Right hindlimb (tissue), 1 donor: ENCODE measurements around the gene STOX2.

ENCODE experiments used
- DNase-seq: peaks from one replicate; pipeline ENCODE4 v3.0.0-alpha.2; 2018

STOX2 gene

DNA sequence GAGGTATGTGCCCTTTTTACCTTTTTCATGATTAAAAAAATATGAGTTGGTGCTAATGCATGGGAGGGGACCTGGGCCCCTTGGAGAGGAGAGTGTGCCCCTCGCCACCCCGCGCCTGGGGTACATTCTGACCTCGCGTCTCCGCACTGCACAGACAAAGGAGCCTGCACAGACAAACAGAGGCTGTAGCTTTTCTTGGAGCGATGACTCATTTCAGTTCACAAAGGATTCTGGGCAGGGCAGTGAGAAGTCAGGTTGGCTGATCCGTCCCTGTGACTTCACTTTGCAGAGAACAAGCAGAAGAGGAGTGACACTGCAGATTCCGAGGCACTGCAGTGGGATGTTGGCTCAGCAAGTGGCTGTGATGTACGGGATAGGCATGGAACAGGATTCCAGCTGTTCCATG, 82.9 kb downstream of the STOX2 start:
- peak; percentile 85 for DNase-seq

GRCh38 chr4:183988874-183989273, 83.8 kb downstream of the STOX2 start:
- DNase-seq, result peak; percentile 20

GRCh38 chr4:183989461-183989860, 84.4 kb downstream of the STOX2 start:
- peak; percentile 33 for DNase-seq

GRCh38 chr4:183989931-183990330, 84.8 kb downstream of the STOX2 start:
- DNase-seq, result no peak

DNA sequence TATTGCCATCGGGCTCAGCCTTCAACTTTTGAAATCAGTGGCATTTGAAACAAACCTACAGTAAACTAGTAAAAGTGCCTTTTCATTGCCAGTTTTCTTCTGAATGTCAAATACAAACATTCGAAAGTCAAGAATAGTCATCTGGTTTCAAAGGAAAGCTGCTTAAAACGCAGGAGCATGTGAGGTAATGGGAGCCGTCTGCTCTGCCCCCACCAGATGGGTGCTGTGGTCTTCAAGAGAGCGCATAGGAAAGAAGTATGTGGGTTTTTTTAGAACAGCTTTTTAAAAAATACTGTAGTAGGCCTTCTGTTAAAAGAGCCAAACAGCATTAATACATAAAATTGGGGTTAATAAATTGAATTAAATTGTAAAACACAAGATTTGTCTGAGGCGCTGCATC, 88.6 kb downstream of the STOX2 start:
- DNase-seq, result no peak

- no peak for DNase-seq
Measured at GRCh38 chr4:183995570-183995969, 90.5 kb downstream of the STOX2 start.

- no peak for DNase-seq
Measured at GRCh38 chr4:183996868-183997267, 91.8 kb downstream of the STOX2 start.

DNA sequence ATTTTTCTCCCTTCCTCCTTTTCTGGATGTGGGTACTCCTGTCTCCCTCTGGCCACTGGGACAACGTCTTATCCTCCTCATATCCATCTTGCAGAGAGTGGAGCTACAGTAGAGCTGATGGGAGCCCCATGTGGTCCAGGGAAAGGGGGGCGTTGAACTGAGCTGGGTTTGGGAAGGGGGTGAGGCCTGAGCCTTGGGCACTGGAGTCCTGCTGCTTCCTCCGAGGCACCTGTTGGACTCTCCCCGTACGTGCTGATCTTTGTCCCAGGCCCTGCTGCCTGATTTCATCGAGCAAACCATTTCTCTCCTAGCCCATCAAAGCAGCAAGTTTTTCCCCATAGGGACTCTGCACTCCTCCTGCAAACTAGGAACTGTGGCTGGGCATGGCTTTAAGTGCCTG, 94.3 kb downstream of the STOX2 start:
- no peak for DNase-seq

- DNase-seq, result no peak
Measured at GRCh38 chr4:184000457-184001396, 95.6 kb downstream of the STOX2 start.

- DNase-seq, result no peak
Measured at GRCh38 chr4:184003433-184003832, 98.3 kb downstream of the STOX2 start.

DNA sequence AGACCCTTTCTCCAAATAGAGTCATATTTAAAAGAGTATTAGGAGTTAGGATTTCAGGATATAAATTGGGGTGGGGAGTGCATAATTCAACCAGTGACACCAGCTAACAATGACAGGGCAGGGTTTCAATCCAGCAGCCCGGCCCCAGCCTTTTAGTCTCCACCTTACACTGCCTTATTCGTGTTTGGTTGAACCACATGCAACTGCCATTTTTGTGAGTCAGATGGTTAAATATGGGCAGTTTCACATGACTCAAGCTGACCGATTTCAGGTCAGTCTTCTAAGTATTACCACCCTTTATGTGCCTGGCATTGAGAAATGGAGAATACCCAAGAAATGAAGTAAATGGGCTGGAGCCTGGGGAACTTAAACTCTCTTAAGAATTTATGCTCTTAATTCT, 102.8 kb downstream of the STOX2 start:
- no peak for DNase-seq

GRCh38 chr4:184010696-184011095, 105.6 kb downstream of the STOX2 start:
- DNase-seq, result no peak

GRCh38 chr4:184011826-184012380, 106.8 kb downstream of the STOX2 start:
- no peak for DNase-seq

DNA sequence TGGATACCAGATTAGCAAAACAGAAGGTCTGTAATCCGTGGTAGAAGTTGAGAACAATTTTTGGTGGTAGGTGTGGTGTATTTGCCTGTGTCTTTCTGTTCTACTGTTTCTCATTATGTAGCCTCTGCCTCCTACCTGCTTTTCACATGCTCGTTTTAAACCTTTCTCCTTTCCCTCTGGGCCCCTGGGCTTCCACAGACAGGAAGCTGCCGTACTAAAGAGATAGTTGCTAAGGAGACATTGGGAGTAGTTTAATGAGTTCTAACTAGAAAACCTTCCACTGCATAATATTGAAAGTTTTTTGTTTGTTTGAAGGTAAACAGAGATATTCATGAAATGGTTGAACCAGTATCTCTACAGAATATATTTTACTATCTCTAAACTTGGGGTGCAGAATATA, 107.8 kb downstream of the STOX2 start:
- no peak for DNase-seq

- no peak for DNase-seq
Measured at GRCh38 chr4:184014301-184014700, 109.2 kb downstream of the STOX2 start.

- peak; percentile 48 for DNase-seq
Measured at GRCh38 chr4:184016759-184017668, 111.9 kb downstream of the STOX2 start.

DNA sequence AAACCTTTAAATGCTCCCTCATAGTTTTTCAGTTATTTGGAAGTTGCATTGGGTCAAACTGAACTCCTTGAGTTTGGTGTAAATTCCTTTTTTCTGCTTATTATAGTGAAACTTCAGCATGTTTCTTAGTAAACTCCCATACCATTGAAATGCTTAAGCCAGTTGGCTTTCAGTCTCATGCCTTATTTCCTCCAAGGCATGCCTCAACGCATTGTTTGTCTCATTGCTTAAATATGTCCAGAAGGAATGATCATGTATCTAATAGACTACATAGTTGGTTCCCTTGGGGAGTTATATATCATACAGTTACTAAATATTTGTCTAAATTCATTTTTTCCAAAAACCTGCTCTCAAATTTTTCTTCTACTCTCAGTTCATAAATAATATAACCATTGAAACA, 114.0 kb downstream of the STOX2 start:
- DNase-seq, result no peak

DNA sequence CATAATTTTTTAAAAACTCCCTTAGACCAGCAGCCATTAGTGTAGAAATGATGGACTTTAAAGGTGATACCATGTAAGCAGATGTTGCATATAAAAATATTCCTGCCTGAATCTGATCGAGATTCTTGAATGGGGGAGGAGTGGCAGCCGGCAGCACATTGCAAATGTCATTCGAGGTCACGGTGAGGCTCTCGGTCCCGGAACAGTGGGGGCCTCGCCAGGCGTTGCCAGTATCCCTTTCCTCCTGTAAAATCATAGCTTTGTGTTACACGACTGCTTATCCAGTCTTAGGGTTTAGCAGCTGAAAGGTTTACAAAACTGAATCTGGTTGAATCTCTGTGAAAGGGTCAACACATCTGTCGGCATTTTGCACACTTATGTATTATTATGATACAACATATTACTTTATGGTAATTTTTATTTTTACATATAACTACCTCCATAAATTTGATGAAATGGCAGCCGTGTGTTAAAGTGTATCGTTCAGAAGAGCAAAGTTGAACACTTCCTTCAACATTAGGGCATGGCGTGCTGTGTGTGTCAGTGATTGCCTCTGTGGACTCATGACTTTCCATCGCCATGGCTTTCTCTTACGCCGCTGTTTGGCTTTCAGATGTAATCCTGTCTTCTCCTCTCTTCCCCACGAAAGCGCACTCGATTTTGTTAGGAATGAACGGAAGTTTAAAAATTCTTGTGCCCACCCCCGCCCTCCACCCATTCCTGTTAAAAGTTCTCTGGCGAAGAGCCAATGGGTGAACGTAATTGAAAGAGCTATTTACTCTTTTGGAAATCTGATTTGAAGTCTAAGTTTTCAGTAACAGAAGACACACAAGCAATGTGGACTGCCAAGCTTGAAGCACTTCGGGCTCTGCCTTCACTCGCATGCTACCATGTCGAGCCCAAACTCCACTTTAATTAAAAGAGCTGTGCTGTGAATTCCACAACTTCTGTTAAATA, 114.8 kb downstream of the STOX2 start:
- DNase-seq, result peak; percentile 38

DNA sequence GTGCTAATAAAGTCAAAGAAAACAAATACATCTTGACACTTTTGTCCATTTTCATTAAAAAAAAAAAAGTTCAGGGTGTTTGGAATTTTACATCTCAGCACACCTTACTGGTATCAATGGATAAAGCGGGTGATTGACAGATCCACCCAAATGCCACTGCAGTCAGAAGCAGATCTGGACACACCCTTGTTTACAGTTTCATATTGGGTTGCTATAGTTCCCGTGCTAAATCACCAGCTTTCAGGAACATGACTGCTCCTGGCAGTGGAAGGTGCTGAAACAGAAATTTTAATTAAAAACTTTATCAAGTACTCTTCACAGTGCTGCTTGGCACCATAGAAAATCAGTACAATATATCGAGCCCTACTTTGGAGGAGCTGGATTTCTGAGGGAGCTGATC, 116.3 kb downstream of the STOX2 start:
- DNase-seq, result no peak

DNA sequence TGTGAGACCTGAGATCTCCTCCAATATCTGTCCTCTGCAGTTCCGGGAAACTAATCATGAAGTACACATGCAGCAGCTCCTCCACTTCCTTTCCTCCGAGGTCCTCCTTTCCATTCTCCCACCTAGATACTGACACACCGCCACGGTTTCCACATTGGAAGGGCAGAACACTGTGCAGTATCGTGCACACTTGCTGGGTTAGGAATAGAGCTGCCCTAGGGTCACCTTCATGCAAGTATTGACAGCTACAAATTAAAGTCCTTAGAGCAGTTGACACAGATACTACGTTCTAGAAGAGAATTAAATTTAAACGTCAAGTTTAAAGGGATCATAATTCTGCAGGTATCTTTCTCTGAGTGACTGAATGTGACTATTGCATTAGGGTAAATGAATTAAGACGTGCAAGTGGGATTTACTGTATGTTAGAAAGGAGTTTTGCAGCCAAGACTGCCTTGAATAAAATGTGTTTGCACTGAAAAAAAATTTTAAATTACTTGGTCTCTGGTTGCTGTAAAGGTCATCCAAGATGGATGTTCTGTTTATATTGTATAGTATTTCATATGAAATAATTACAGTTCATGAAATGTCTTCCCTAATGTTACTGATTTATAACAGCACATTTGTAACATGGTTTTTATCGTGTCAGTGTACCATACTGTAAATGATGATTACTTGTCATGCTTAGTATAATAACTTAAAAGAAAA, 117.7 kb downstream of the STOX2 start:
- no peak for DNase-seq

- DNase-seq, result no peak
Measured at GRCh38 chr4:184024637-184025036, 119.5 kb downstream of the STOX2 start.
